Testis (tissue), 3 donors: ENCODE measurements around the gene XYLB. TPM values are rescaled to one million over a fixed set of nuclear protein-coding genes. Genes with fewer than 3 reads are reported as not detected.
"Not testable (repeated sequence)": the region's sequence is repeated elsewhere in the genome, so short reads cannot be mapped to it uniquely, and the experiment has no call there.

Source experiments
- DNase-seq: peaks from one replicate; pipeline ENCODE4 v3.0.0-alpha.2; 2019
- H3K27ac ChIP-seq, 2 donors: fragments of 200-600 bp; sonication (generic); one replicate each; pipeline ENCODE4 v1.5.1; 2019
- H3K27me3 ChIP-seq: fragments of 200-600 bp; sonication (generic); one replicate; pipeline ENCODE4 v1.5.1; 2019
- H3K36me3 ChIP-seq: fragments of 200-600 bp; sonication (generic); one replicate; pipeline ENCODE4 v1.5.1; 2017; ENCODE audit warnings: low read depth; ENCODE audit errors: missing control alignments
- H3K4me1 ChIP-seq: fragments of 200-600 bp; sonication (generic); one replicate; pipeline ENCODE4 v1.5.1; 2019
- H3K4me3 ChIP-seq, 2 donors: fragments of 200-600 bp; sonication (generic); one replicate each; pipeline ENCODE4 v1.5.1; 2017 to 2019
- H3K9me3 ChIP-seq: fragments of 200-600 bp; sonication (generic); one replicate; pipeline ENCODE4 v1.5.1; 2017
- POLR2A ChIP-seq: fragments of 450-650 bp; IDR thresholded peaks from one replicate; pipeline ENCODE4 v1.6.1; 2017; ENCODE audit warnings: antibody characterized with exemption, mild to moderate bottlenecking, moderate library complexity
- WGBS, 2 donors: methylation state at CpG; one replicate each; pipeline ENCODE4 v1.1.5; 2018; 5-methylcytosine and 5-hydroxymethylcytosine counted together
- intact Hi-C: fragments of 100-400 bp; cut with DNase I; formaldehyde crosslinking; loops from one replicate; pipeline ENCODE4 v1.15.1; 2023; ENCODE audit warnings: low total_unique reads
- polyA plus RNA-seq: library from polyadenylated mRNA; stranded (reverse); fragments of 350-450 nt; fragmentation: Illumina TruSeq; extraction: RNeasy Lipid Tissue Mini Kit (QIAGEN cat#74804); gene quantifications from one replicate; pipeline ENCODE4 v1.2.3, GENCODE V29; 2014; ENCODE audit warnings: low read depth, low replicate concordance; ENCODE audit not compliant: insufficient read depth
- total RNA-seq, 2 donors: library from RNA; depleted of rRNA; stranded (reverse); fragments of >200 nt; gene quantifications; one replicate each; pipeline ENCODE4 v1.2.3, GENCODE V29; 2016
- TF ChIP-seq, protein P1 (sequence below), 3 experiments: fragments of 450-650 bp in 2 of 3; fragments of 200-600 bp in 1 of 3; sonication (generic) in 1 of 3; IDR thresholded peaks; one replicate each; pipeline ENCODE4 v1.5.1; 2016 to 2019; ENCODE audit warnings: antibody characterized with exemption in 3 of 3, mild to moderate bottlenecking in 2 of 3, moderate library complexity in 1 of 3

Gene XYLB
- total and polyA plus RNA-seq, 3 donors from 2014 or later, result 1.7 to 12.4 (median 5.9) TPM

DNA sequence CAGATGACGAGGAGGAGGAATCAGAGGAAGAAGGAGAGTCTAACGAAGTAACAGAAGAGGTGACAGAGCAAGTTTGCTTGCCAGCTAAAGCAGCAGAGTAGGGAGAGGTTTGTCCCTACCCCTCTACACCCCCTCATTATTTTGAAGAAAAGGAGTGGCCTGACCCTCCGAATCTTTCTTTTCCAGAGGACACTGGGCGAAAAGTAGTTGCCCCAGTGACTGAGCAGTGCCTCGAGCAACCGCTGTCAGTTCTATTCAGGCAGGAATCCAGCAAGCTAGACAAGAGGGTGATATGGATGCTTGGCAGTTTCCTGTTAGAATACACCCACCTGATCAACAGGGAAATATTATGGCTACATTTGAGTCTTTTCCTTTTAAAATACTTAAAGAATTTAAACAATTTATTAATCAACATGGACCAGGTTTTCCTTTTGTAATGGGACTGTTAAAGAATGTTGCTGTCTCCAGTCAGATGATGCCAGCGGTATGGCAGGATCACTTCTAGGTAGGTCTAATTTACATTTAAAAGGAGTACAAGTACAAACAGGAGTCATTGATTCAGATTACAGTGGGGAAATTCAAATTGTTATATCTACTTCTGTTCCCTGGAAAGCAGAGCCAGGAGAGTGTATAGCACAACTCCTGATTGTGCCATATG is 75.2 kb downstream of the XYLB start:
- Histone ChIP-seq H3K9me3 (no peaks in the 10 kb centered on the region), H3K4me1 (no peaks in the 10 kb centered on the region), H3K36me3 (no peaks in the 10 kb centered on the region), H3K27ac (no peak overlapping the region), H3K27me3 (no peaks in the 10 kb centered on the region), H3K4me3 (no peak overlapping the region)
- TF ChIP-seq POLR2A, result no peak
- TF ChIP-seq, protein P1, sequence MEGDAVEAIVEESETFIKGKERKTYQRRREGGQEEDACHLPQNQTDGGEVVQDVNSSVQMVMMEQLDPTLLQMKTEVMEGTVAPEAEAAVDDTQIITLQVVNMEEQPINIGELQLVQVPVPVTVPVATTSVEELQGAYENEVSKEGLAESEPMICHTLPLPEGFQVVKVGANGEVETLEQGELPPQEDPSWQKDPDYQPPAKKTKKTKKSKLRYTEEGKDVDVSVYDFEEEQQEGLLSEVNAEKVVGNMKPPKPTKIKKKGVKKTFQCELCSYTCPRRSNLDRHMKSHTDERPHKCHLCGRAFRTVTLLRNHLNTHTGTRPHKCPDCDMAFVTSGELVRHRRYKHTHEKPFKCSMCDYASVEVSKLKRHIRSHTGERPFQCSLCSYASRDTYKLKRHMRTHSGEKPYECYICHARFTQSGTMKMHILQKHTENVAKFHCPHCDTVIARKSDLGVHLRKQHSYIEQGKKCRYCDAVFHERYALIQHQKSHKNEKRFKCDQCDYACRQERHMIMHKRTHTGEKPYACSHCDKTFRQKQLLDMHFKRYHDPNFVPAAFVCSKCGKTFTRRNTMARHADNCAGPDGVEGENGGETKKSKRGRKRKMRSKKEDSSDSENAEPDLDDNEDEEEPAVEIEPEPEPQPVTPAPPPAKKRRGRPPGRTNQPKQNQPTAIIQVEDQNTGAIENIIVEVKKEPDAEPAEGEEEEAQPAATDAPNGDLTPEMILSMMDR (IDR thresholded peaks at IDR 0.05), result no peak
- no peak for DNase-seq
- WGBS, 2 donors, result 78 to 80% methylated on average over 7 of the region's 7 CpGs
- intact Hi-C loops, result no loop called here

DNA sequence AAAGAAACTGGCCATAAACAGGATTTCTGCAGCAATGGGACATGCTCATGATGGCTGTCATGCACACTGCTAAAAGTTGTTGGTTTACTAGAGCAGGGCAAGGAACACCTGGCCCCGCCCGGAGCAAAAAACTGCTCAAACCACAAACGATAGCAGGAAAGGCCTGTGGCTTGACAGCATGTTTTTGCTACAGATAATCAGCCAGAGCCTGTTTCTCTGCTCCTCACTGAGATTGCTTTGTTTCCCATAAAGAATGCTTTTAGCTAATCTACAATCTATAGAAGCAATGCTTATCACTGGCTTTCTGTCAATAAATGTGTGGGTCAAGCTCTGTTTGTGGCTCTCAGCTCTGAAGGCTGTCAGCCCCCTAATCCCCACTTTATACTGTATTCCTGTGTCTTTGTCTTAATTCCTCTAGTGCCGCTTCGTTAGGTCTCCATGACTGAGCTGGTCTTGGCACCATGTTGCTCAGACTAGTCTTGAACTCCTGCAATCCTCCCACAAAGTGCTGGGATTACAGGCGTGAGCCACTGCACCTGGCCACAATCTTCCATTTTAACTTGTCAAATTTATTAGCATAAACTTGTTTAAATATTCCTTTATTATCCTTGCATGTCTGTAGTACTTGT is 80.3 kb downstream of the XYLB start:
- intact Hi-C loops, H3K4me1 ChIP-seq, DNase-seq, H3K27ac ChIP-seq, H3K4me3 ChIP-seq, H3K36me3 ChIP-seq, H3K9me3 ChIP-seq, H3K27me3 ChIP-seq: not testable (repeated sequence)
- WGBS, 2 donors, result 71 to 82% methylated on average over 6 of the region's 6 CpGs

- DNase-seq, intact Hi-C loops, H3K27me3 ChIP-seq, H3K4me1 ChIP-seq, H3K36me3 ChIP-seq, H3K4me3 ChIP-seq, H3K9me3 ChIP-seq, H3K27ac ChIP-seq: not testable (repeated sequence)
- 84 to 88% methylated on average over 5 of the region's 5 CpGs for WGBS, 2 donors
Observed at GRCh38 chr3:38432871-38433658, 86.5 kb downstream of the XYLB start.

GRCh38 chr3:38433661-38434060 is 87.1 kb downstream of the XYLB start:
- DNase-seq, H3K36me3 ChIP-seq, H3K9me3 ChIP-seq, intact Hi-C loops, H3K27ac ChIP-seq, H3K4me3 ChIP-seq, H3K27me3 ChIP-seq, H3K4me1 ChIP-seq: not testable (repeated sequence)
- WGBS, 2 donors, result 76% methylated on average over 2 of the region's 2 CpGs

- not testable (repeated sequence) for DNase-seq, H3K4me3 ChIP-seq
- WGBS, 2 donors, result 62 to 74% methylated on average over 4 to 5 of the region's 5 CpGs
Observed at GRCh38 chr3:38438436-38439069, 92.0 kb downstream of the XYLB start.

GRCh38 chr3:38443205-38443604 is 96.6 kb downstream of the XYLB start:
- H3K4me3 ChIP-seq, H3K9me3 ChIP-seq, H3K27me3 ChIP-seq, H3K36me3 ChIP-seq, H3K27ac ChIP-seq, H3K4me1 ChIP-seq, intact Hi-C loops, DNase-seq: not testable (repeated sequence)
- 75 to 78% methylated on average over 4 of the region's 4 CpGs for WGBS, 2 donors

More at GRCh38 chr3:38438436-38439069, 92.0 kb downstream of the XYLB start:
- H3K36me3 ChIP-seq, intact Hi-C loops, H3K27me3 ChIP-seq, H3K9me3 ChIP-seq, H3K4me1 ChIP-seq, H3K27ac ChIP-seq: not testable (repeated sequence)

GRCh38 chr3:38446085-38446686 is 99.6 kb downstream of the XYLB start:
- no peaks in the 10 kb centered on the region for H3K27me3 ChIP-seq
- H3K36me3 ChIP-seq, result no peaks in the 10 kb centered on the region
- 77% methylated on average over 2 of the region's 2 CpGs for WGBS, 2 donors
- no peaks in the 10 kb centered on the region for H3K9me3 ChIP-seq
- intact Hi-C loops, result no loop called here
- no peak for DNase-seq
- TF ChIP-seq POLR2A, result no peak
- TF ChIP-seq, protein P1 (IDR thresholded peaks at IDR 0.05), result no peak
- no peak overlapping the region for H3K4me3 ChIP-seq
- H3K27ac ChIP-seq, result no peak overlapping the region
- peaks cover 4% of the 10 kb centered on the region for H3K4me1 ChIP-seq
